VCaP (cell line): ENCODE results near the gene ZBTB46.

Source experiments
- H3K27ac ChIP-seq: fragments of 450-650 bp; 2 replicates; pipeline ENCODE4 v1.5.1; 2017
- TF ChIP-seq, protein P1 (sequence below): fragments of 450-650 bp; conservative IDR thresholded peaks from 2 replicates; pipeline ENCODE4 v1.5.1; 2017; ENCODE audit warnings: mild to moderate bottlenecking, moderate library complexity

Gene ZBTB46

DNA sequence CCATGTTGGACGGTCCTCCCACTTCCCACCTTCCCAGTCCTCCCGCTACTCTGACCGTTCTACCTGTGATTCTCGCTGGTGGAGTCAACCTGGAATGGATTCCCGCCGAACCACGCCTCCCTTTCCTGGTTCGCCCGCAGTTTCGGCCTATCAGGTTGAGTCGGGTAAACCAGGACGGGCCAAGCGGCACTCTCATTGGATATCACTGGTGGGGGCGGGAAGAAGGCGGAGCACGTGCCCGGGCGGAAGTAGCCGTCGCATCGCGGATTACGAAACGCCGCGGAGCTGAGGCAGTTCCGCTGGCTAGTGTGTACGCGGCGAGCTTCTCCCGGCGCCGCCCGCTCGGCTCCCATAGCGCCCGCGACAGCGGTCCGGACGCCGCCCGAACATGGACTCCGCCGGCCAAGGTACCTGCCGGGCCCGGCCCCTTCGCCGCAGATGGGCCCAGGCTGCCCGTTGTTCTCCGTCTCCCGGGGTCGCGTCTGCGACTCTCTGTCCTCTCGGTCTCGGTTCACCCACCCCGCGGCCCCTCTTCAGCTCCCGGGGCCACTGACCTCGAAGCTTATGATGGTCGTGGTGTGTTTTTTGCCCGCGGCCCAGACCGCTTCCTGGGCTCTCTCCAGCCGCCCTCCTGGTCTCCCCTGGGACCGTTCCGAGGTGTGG lies 34.0 kb upstream of the ZBTB46 start, which contains the start of gene TPD52L2:
Gene TPD52L2 (plus strand): TSS at position 293 of the 663 bp plus-strand sequence. CDS start 96 bp downstream, at position 389.
- TF ChIP-seq, protein P1, sequence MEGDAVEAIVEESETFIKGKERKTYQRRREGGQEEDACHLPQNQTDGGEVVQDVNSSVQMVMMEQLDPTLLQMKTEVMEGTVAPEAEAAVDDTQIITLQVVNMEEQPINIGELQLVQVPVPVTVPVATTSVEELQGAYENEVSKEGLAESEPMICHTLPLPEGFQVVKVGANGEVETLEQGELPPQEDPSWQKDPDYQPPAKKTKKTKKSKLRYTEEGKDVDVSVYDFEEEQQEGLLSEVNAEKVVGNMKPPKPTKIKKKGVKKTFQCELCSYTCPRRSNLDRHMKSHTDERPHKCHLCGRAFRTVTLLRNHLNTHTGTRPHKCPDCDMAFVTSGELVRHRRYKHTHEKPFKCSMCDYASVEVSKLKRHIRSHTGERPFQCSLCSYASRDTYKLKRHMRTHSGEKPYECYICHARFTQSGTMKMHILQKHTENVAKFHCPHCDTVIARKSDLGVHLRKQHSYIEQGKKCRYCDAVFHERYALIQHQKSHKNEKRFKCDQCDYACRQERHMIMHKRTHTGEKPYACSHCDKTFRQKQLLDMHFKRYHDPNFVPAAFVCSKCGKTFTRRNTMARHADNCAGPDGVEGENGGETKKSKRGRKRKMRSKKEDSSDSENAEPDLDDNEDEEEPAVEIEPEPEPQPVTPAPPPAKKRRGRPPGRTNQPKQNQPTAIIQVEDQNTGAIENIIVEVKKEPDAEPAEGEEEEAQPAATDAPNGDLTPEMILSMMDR, result no peak

GRCh38 chr20:63864545-63864977 lies 33.5 kb upstream of the ZBTB46 start:
- TF ChIP-seq, protein P1, result peak; percentile 50
- peak overlapping the region; percentile 99 for H3K27ac ChIP-seq

More for the DNA sequence above, 34.0 kb upstream of the ZBTB46 start, which contains the start of gene TPD52L2:
- H3K27ac ChIP-seq, result peak within 1 kb of the TSS; percentile 99

GRCh38 chr20:63863798-63864544 lies 32.9 kb upstream of the ZBTB46 start:
- peak overlapping the region; percentile 99 for H3K27ac ChIP-seq
- TF ChIP-seq, protein P1, result peak; percentile 87

- TF ChIP-seq, protein P1, result no peak
- peak overlapping the region; percentile 99 for H3K27ac ChIP-seq
Observed at GRCh38 chr20:63863021-63863797, 32.1 kb upstream of the ZBTB46 start.

DNA sequence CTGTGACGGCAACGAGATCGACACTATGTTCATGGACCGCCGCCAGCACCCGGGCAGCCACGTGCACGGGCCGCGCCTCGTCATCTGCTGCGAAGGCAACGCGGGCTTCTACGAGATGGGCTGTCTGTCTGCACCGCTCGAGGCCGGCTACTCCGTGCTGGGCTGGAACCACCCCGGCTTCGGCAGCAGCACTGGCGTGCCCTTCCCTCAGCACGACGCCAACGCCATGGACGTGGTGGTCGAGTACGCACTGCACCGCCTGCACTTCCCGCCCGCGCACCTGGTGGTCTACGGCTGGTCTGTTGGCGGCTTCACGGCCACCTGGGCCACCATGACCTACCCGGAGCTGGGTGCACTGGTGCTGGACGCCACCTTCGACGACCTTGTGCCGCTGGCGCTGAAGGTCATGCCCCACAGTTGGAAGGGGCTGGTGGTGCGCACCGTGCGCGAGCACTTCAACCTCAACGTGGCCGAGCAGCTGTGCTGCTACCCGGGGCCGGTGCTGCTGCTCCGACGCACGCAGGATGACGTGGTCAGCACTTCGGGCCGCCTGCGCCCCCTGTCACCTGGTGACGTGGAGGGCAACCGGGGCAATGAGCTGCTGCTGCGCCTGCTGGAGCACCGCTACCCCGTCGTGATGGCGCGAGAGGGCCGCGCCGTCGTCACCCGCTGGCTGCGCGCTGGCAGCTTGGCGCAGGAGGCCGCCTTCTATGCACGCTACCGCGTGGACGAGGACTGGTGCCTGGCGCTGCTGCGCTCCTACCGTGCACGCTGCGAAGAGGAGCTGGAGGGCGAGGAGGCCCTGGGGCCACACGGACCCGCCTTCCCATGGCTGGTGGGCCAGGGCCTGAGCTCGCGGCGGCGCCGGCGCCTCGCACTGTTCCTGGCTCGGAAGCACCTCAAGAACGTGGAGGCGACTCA lies 31.2 kb upstream of the ZBTB46 start:
- TF ChIP-seq, protein P1, result no peak
- peak overlapping the region; percentile 99 for H3K27ac ChIP-seq

DNA sequence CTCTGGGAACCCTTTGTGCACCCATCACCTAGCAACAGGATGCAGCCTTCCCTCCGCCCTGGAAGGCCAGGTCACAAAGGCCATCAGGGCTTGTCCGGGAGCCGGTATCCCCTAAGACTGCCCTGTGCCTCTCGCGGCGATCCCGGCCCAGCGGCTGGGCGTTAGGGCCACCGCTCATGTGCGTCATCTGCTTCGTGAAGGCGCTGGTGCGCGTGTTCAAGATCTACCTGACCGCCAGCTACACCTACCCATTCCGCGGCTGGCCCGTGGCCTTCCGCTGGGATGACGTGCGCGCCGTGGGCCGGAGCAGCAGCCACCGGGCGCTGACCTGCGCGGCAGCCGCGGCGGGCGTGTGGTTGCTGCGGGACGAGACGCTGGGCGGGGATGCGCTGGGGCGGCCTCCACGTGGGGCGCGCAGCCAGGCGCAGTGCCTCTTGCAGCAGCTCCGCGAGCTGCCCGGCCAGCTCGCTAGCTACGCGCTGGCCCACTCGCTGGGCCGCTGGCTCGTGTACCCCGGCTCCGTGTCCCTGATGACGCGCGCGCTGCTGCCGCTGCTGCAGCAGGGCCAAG lies 30.4 kb upstream of the ZBTB46 start, which contains the start of gene ABHD16B:
Gene ABHD16B (plus strand): TSS at position 134 of the 570 bp plus-strand sequence. CDS start 43 bp downstream, at position 177.
- H3K27ac ChIP-seq, result 0 out of 2 replicates have a peak within 1 kb of the TSS, but pooled peaks have one; percentile 99
- TF ChIP-seq, protein P1, result no peak
